ENCODE measurements around the gene RLF. TPM values are rescaled to one million over a fixed set of nuclear protein-coding genes. Genes with fewer than 3 reads are reported as not detected.

RLF gene
- polyA plus RNA-seq, 1 donor (not counting 4 experiments of a cell fraction or from before 2014, with no cell fraction given): 10.7 TPM

GRCh38 chr1:40272653-40273213 is 111.5 kb downstream of the RLF start:
- TF ChIP-seq CTCF (optimal IDR thresholded peaks at IDR 0.05 in 1 of 3, IDR thresholded peaks at IDR 0.05 in 1 of 3, conservative IDR thresholded peaks at IDR 0.05 in 1 of 3; ENCODE audit: extremely low read depth in 1 of 3, insufficient read depth in 2 of 3, low read length in 3 of 3) (no peak), EZH2 (IDR thresholded peaks at IDR 0.05; ENCODE audit: low read length) (no peak)
- dilution Hi-C loops (cut with MboI; ENCODE audit: extremely low pct_ligation_motif_present, low sequenced_read_pairs): no loop called here
- no peak overlapping the region for H3K4me3 ChIP-seq (ENCODE audit: control insufficient read depth in 2 of 3, extremely low read depth in 1 of 3, insufficient read depth in 2 of 3, low read depth in 1 of 3, low read length in 3 of 3)
- no peak overlapping the region for H3K27ac ChIP-seq (ENCODE audit: control insufficient read depth, insufficient read depth, low read length)
- H4K20me1 ChIP-seq (ENCODE audit: control insufficient read depth, extremely low read depth, insufficient read depth, low read length): no peaks in the 10 kb centered on the region
- peaks cover 9% of the 10 kb centered on the region for H3K79me2 ChIP-seq (ENCODE audit: control insufficient read depth, insufficient read depth, low read length)
- FAIRE-seq (no peak), DNase-seq (ENCODE audit: low read depth, low spot score) (no peak)
- no peaks in the 10 kb centered on the region for H3K9me3 ChIP-seq (ENCODE audit: control insufficient read depth, low read depth, low read length)
- no peaks in the 10 kb centered on the region for H3K9me1 ChIP-seq (ENCODE audit: control insufficient read depth, extremely low read depth, insufficient read depth, low read length)
- no peaks in the 10 kb centered on the region for H3K27me3 ChIP-seq (ENCODE audit: control insufficient read depth, extremely low read depth, insufficient read depth, low read length)
- peaks cover 13% of the 10 kb centered on the region for H3K4me1 ChIP-seq (ENCODE audit: control insufficient read depth, extremely low read depth, insufficient read depth, low read length)
- H3K4me2 ChIP-seq (ENCODE audit: control insufficient read depth, extremely low read depth, insufficient read depth, low read depth, low read length): no peak overlapping the region
- no peak overlapping the region for H2AFZ ChIP-seq (ENCODE audit: control insufficient read depth, low read length)
- peaks cover 12 to 25% of the 10 kb centered on the region in 2 experiments for H3K36me3 ChIP-seq (ENCODE audit: control insufficient read depth in 2 of 2, extremely low read depth in 1 of 2, insufficient read depth in 2 of 2, low read length in 2 of 2)
- H3K9ac ChIP-seq (ENCODE audit: control insufficient read depth, extremely low read depth, insufficient read depth, low read length): no peak overlapping the region

GRCh38 chr1:40273547-40274166 is 112.5 kb downstream of the RLF start:
- Histone ChIP-seq H3K4me3 (ENCODE audit: control insufficient read depth in 2 of 3, extremely low read depth in 1 of 3, insufficient read depth in 2 of 3, low read depth in 1 of 3, low read length in 3 of 3) (no peak overlapping the region), H3K79me2 (ENCODE audit: control insufficient read depth, insufficient read depth, low read length) (peaks cover 9% of the 10 kb centered on the region)

More at GRCh38 chr1:40273547-40274166, 112.5 kb downstream of the RLF start:
- H2AFZ ChIP-seq (ENCODE audit: control insufficient read depth, low read length): no peak overlapping the region
- dilution Hi-C loops (cut with MboI; ENCODE audit: extremely low pct_ligation_motif_present, low sequenced_read_pairs): no loop called here
- H3K36me3 ChIP-seq (ENCODE audit: control insufficient read depth in 2 of 2, extremely low read depth in 1 of 2, insufficient read depth in 2 of 2, low read length in 2 of 2): peaks cover 12 to 23% of the 10 kb centered on the region in 2 experiments
- no peak for FAIRE-seq
- no peak overlapping the region for H3K27ac ChIP-seq (ENCODE audit: control insufficient read depth, insufficient read depth, low read length)
- no peak overlapping the region for H3K9ac ChIP-seq (ENCODE audit: control insufficient read depth, extremely low read depth, insufficient read depth, low read length)
- peaks cover 8% of the 10 kb centered on the region for H3K4me1 ChIP-seq (ENCODE audit: control insufficient read depth, extremely low read depth, insufficient read depth, low read length)
- no peak for DNase-seq (ENCODE audit: low read depth, low spot score)
- TF ChIP-seq CTCF (optimal IDR thresholded peaks at IDR 0.05 in 1 of 3, IDR thresholded peaks at IDR 0.05 in 1 of 3, conservative IDR thresholded peaks at IDR 0.05 in 1 of 3; ENCODE audit: extremely low read depth in 1 of 3, insufficient read depth in 2 of 3, low read length in 3 of 3) (no peak), EZH2 (IDR thresholded peaks at IDR 0.05; ENCODE audit: low read length) (no peak)
- H3K9me1 ChIP-seq (ENCODE audit: control insufficient read depth, extremely low read depth, insufficient read depth, low read length): no peaks in the 10 kb centered on the region
- H3K27me3 ChIP-seq (ENCODE audit: control insufficient read depth, extremely low read depth, insufficient read depth, low read length): no peaks in the 10 kb centered on the region
- H3K9me3 ChIP-seq (ENCODE audit: control insufficient read depth, low read depth, low read length): no peaks in the 10 kb centered on the region
- H4K20me1 ChIP-seq (ENCODE audit: control insufficient read depth, extremely low read depth, insufficient read depth, low read length): no peaks in the 10 kb centered on the region
- no peak overlapping the region for H3K4me2 ChIP-seq (ENCODE audit: control insufficient read depth, extremely low read depth, insufficient read depth, low read depth, low read length)
